ENCODE measurements around the gene HOXA5.

DNA sequence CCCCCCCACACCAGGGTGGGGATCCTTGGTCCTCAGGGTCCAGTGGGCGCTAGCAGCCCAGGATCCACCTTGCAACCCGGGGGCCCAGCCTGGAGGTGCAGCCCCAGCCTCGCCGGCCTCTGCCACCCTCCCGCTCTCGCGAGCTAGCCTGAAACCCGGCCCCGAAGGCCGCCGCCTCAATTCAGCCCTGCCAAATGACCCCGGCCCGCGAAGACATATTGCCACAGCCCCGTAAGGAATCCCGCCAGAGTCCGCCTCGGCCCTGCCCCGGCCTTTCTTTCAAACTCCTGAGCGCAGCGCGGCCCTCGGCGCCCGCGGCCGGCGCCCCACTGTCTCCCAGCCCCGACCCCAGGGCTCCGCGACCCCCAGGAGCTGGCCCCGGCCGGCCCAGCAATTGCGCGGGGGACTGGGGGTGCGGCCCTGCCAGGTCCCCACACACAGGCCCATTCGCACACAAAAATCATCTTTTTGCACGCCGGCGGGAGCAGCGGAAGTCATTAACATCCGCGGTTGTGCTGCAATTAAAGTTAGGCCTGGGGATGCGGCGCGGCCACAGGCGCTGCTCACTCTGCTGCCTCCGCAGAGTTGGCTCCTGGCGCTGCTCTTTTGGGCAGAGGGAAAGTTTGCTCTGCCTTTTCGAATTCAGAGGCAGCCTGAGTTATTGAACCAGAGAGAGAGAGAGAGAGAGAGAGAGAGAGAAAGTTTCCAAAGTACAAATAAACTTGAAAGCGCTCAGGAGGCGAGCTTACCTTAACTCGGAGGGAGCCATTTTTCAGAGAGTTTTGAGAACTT is 4.0 kb downstream of the HOXA5 start:
- TF ChIP-seq, protein P1, sequence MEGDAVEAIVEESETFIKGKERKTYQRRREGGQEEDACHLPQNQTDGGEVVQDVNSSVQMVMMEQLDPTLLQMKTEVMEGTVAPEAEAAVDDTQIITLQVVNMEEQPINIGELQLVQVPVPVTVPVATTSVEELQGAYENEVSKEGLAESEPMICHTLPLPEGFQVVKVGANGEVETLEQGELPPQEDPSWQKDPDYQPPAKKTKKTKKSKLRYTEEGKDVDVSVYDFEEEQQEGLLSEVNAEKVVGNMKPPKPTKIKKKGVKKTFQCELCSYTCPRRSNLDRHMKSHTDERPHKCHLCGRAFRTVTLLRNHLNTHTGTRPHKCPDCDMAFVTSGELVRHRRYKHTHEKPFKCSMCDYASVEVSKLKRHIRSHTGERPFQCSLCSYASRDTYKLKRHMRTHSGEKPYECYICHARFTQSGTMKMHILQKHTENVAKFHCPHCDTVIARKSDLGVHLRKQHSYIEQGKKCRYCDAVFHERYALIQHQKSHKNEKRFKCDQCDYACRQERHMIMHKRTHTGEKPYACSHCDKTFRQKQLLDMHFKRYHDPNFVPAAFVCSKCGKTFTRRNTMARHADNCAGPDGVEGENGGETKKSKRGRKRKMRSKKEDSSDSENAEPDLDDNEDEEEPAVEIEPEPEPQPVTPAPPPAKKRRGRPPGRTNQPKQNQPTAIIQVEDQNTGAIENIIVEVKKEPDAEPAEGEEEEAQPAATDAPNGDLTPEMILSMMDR (IDR thresholded peaks at IDR 0.05): no peak
- no peak for TF ChIP-seq ZFX (IDR thresholded peaks at IDR 0.05; ENCODE audit: borderline replicate concordance)

Data from 22Rv1 (cell line).